Ishikawa (cell line): Measurements from ENCODE around the gene GPC6.

ENCODE experiments used
- EGR1 ChIP-seq: IDR thresholded peaks from 2 replicates; pipeline ENCODE4 v1.6.1; 2012
- EP300 ChIP-seq: IDR thresholded peaks from 2 replicates; pipeline ENCODE4 v1.6.1; 2012; ENCODE audit warnings: borderline replicate concordance
- FOXM1 ChIP-seq: IDR thresholded peaks from 2 replicates; pipeline ENCODE4 v1.6.1; 2012; ENCODE audit warnings: low read depth, borderline replicate concordance
- NFIC ChIP-seq: IDR thresholded peaks from 2 replicates; pipeline ENCODE4 v1.6.1; 2012
- RAD21 ChIP-seq: IDR thresholded peaks from 2 replicates; pipeline ENCODE4 v1.6.1; 2012; ENCODE audit warnings: low read depth
- TCF12 ChIP-seq: IDR thresholded peaks from 2 replicates; pipeline ENCODE4 v1.6.1; 2012; ENCODE audit warnings: low read depth
- YY1 ChIP-seq: IDR thresholded peaks from 2 replicates; pipeline ENCODE4 v1.6.1; 2012; ENCODE audit warnings: low read depth
- TF ChIP-seq, protein P1 (sequence below): IDR thresholded peaks from 2 replicates; pipeline ENCODE4 v1.6.1; 2012; ENCODE audit warnings: low read depth, mild to moderate bottlenecking
- TF ChIP-seq, protein P2 (sequence below): IDR thresholded peaks from 2 replicates; pipeline ENCODE4 v1.6.1; 2012
- TF ChIP-seq, protein P3 (sequence below): IDR thresholded peaks from 2 replicates; pipeline ENCODE4 v1.6.1; 2012

DNA sequence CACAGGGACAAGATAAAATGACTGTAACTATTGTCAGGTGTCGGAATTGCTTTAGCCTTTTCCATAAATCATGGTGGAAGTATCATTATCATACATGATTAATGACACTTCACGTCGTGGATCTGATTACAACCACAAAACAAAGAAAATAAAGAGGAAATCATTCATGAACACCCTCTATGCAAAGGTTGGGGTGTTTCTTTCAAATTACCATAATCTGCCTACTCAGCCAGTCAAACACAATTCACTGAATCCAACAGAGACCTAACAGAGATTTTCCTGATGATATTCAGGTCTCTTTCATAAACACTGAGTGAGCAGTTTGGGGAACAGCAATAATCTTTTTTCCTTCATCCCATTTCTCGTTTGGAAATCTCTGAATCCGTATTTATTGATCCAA, 627.3 kb downstream of the GPC6 start:
- no peak for TF ChIP-seq EP300
- TF ChIP-seq, protein P1, sequence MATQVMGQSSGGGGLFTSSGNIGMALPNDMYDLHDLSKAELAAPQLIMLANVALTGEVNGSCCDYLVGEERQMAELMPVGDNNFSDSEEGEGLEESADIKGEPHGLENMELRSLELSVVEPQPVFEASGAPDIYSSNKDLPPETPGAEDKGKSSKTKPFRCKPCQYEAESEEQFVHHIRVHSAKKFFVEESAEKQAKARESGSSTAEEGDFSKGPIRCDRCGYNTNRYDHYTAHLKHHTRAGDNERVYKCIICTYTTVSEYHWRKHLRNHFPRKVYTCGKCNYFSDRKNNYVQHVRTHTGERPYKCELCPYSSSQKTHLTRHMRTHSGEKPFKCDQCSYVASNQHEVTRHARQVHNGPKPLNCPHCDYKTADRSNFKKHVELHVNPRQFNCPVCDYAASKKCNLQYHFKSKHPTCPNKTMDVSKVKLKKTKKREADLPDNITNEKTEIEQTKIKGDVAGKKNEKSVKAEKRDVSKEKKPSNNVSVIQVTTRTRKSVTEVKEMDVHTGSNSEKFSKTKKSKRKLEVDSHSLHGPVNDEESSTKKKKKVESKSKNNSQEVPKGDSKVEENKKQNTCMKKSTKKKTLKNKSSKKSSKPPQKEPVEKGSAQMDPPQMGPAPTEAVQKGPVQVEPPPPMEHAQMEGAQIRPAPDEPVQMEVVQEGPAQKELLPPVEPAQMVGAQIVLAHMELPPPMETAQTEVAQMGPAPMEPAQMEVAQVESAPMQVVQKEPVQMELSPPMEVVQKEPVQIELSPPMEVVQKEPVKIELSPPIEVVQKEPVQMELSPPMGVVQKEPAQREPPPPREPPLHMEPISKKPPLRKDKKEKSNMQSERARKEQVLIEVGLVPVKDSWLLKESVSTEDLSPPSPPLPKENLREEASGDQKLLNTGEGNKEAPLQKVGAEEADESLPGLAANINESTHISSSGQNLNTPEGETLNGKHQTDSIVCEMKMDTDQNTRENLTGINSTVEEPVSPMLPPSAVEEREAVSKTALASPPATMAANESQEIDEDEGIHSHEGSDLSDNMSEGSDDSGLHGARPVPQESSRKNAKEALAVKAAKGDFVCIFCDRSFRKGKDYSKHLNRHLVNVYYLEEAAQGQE = no peak
- TF ChIP-seq EGR1 = no peak
- TF ChIP-seq, protein P2, sequence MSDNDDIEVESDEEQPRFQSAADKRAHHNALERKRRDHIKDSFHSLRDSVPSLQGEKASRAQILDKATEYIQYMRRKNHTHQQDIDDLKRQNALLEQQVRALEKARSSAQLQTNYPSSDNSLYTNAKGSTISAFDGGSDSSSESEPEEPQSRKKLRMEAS = no peak
- TF ChIP-seq YY1 = no peak
- TF ChIP-seq FOXM1 = no peak
- TF ChIP-seq TCF12 = no peak
- TF ChIP-seq NFIC = no peak
- TF ChIP-seq RAD21 = no peak
- TF ChIP-seq, protein P3, sequence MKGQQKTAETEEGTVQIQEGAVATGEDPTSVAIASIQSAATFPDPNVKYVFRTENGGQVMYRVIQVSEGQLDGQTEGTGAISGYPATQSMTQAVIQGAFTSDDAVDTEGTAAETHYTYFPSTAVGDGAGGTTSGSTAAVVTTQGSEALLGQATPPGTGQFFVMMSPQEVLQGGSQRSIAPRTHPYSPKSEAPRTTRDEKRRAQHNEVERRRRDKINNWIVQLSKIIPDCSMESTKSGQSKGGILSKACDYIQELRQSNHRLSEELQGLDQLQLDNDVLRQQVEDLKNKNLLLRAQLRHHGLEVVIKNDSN = no peak
